Endothelial cell of umbilical vein (primary cell): Measurements from ENCODE around the gene ARGLU1.

Source experiments
- EZH2 ChIP-seq: IDR thresholded peaks from 2 replicates; pipeline ENCODE4 v1.6.1; 2012; ENCODE audit warnings: borderline replicate concordance, low read depth, mild to moderate bottlenecking, moderate library complexity, low read length, inconsistent platforms; ENCODE audit not compliant: severe bottlenecking
- TF ChIP-seq, protein P1 (sequence below), 2 donors: IDR thresholded peaks; 1 replicate in 1 of 2; 2 replicates in 1 of 2; pipeline ENCODE4 v1.5.1; 2011; ENCODE audit warnings: low read length in 2 of 2, mild to moderate bottlenecking in 2 of 2, moderate library complexity in 2 of 2, control low read depth in 1 of 2, inconsistent platforms in 1 of 2, low read depth in 1 of 2; ENCODE audit not compliant: insufficient read depth in 1 of 2; ENCODE audit errors: extremely low read depth in 1 of 2

DNA sequence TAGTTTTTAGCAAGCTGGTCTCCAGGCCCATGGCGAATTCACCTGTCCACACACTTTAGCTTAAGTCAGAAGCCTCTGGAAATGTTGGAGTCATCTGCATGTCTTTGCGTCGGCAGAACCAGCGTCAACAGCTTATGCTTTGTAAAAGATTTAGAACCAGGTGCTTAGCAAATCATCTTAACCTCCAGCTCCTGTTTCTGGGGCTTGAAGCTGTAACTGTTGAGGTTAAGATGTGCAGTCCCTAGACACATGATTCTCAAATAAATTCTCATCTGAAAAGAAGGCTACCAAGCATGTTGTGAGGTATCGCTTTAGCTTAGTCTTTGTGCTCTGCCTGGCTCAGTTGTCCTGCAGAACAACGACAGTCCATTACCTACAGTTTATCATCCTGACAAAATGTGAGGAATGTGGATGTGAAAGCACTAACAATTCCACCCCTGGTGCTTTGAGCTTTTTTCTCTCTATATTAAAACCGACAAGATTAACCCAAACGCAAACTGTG lies 36.9 kb downstream of the ARGLU1 start:
- TF ChIP-seq EZH2 = no peak
- TF ChIP-seq, protein P1, sequence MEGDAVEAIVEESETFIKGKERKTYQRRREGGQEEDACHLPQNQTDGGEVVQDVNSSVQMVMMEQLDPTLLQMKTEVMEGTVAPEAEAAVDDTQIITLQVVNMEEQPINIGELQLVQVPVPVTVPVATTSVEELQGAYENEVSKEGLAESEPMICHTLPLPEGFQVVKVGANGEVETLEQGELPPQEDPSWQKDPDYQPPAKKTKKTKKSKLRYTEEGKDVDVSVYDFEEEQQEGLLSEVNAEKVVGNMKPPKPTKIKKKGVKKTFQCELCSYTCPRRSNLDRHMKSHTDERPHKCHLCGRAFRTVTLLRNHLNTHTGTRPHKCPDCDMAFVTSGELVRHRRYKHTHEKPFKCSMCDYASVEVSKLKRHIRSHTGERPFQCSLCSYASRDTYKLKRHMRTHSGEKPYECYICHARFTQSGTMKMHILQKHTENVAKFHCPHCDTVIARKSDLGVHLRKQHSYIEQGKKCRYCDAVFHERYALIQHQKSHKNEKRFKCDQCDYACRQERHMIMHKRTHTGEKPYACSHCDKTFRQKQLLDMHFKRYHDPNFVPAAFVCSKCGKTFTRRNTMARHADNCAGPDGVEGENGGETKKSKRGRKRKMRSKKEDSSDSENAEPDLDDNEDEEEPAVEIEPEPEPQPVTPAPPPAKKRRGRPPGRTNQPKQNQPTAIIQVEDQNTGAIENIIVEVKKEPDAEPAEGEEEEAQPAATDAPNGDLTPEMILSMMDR (IDR thresholded peaks at IDR 0.05; ENCODE audit: extremely low read depth in 1 of 2, insufficient read depth in 1 of 2, low read depth in 1 of 2, low read length in 2 of 2) = no peak
